H1 (cell line): ENCODE results near the gene PPP4R3A. TPM values are rescaled to one million over a fixed set of nuclear protein-coding genes. Genes with fewer than 3 reads are reported as not detected.

Experiments
- CTCF ChIA-PET: fragments of 300-600 bp; sonication (Branson Sonifier 250); formaldehyde crosslinking; loops from one replicate; lab custom pipeline; 2021; ENCODE audit not compliant: partially characterized antibody; lab: Charles Lee
- POLR2A ChIA-PET: fragments of 300-600 bp; sonication (Branson Sonifier 250); formaldehyde crosslinking; loops from one replicate; lab custom pipeline; 2021; ENCODE audit warnings: inconsistent platforms; ENCODE audit not compliant: partially characterized antibody; lab: Charles Lee
- DNase-seq, 2 experiments: peaks; one replicate each; pipeline versions ENCODE4 v3.0.0 to v3.0.0-alpha.2; 2010 to 2022; ENCODE audit warnings: low spot score in 2 of 2, low read depth in 1 of 2, mixed read lengths in 1 of 2
- FAIRE-seq: peaks from 2 replicates; lab custom pipeline; 2011; peaks lifted over from hg19 to GRCh38; lab: Jason Lieb, UNC
- H2AFZ ChIP-seq: 2 replicates; pipeline ENCODE4 v1.8.1; 2012; ENCODE audit warnings: low read length, inconsistent platforms
- H2AK5ac ChIP-seq: 2 replicates; pipeline ENCODE4 v1.6.1; 2013; ENCODE audit warnings: low read depth, low read length
- H2BK120ac ChIP-seq: replicated peaks from 2 replicates; pipeline ENCODE3; 2013; ENCODE audit warnings: low read depth, low read length, inconsistent platforms
- H2BK12ac ChIP-seq: 2 replicates; pipeline ENCODE4 v1.6.1; 2013; ENCODE audit warnings: low read depth, low read length
- H2BK15ac ChIP-seq: 2 replicates; pipeline ENCODE4 v1.6.1; 2013; ENCODE audit warnings: low read length
- H2BK20ac ChIP-seq: 2 replicates; pipeline ENCODE4 v1.6.1; 2013; ENCODE audit warnings: low read length
- H2BK5ac ChIP-seq: 2 replicates; pipeline ENCODE4 v1.6.1; 2013; ENCODE audit warnings: low read depth, low read length
- H3K14ac ChIP-seq: 2 replicates; pipeline ENCODE4 v1.6.1; 2013; ENCODE audit warnings: inconsistent platforms; ENCODE audit not compliant: insufficient read length
- H3K18ac ChIP-seq: 2 replicates; pipeline ENCODE4 v1.6.1; 2013; ENCODE audit warnings: low read length; ENCODE audit errors: extremely low read depth
- H3K23ac ChIP-seq: 2 replicates; pipeline ENCODE4 v1.6.1; 2013; ENCODE audit warnings: inconsistent platforms; ENCODE audit not compliant: insufficient read length
- H3K23me2 ChIP-seq: 2 replicates; pipeline ENCODE4 v1.6.1; 2013; ENCODE audit warnings: low read depth, low read length
- H3K27ac ChIP-seq: 2 replicates; pipeline ENCODE4 v1.6.1; 2011; ENCODE audit warnings: low read depth, low read length, inconsistent platforms
- H3K27me3 ChIP-seq, 4 experiments: replicated peaks in 1 of 4; 1 replicate in 1 of 4; 2 replicates in 3 of 4; pipeline versions ENCODE4 v1.6.1 to v1.8.1; 2011 to 2013; ENCODE audit warnings: low read length in 3 of 4, mild to moderate bottlenecking in 3 of 4, inconsistent platforms in 2 of 4, mixed read lengths in 2 of 4, moderate library complexity in 1 of 4; ENCODE audit not compliant: control insufficient read depth in 3 of 4, insufficient read depth in 3 of 4; ENCODE audit errors: extremely low read depth in 1 of 4
- H3K36me3 ChIP-seq, 4 experiments: 2 replicates each; pipeline versions ENCODE4 v1.6.1 to v1.8.1; 2011 to 2013; ENCODE audit warnings: mild to moderate bottlenecking in 4 of 4, low read length in 3 of 4, moderate library complexity in 2 of 4, control low read depth in 1 of 4, inconsistent platforms in 1 of 4; ENCODE audit not compliant: insufficient read depth in 4 of 4, control insufficient read depth in 2 of 4
- H3K4ac ChIP-seq: replicated peaks from 2 replicates; pipeline ENCODE3; 2013; ENCODE audit warnings: low read length, low read depth, mixed read lengths, inconsistent platforms; ENCODE audit not compliant: insufficient read length
- H3K4me1 ChIP-seq, 4 experiments: replicated peaks in 1 of 4; 1 replicate in 1 of 4; 2 replicates in 3 of 4; pipeline versions ENCODE4 v1.6.1 to v1.8.1; 2011 to 2013; ENCODE audit warnings: low read length in 3 of 4, inconsistent platforms in 2 of 4, mixed read lengths in 1 of 4; ENCODE audit not compliant: insufficient read depth in 4 of 4, control insufficient read depth in 3 of 4
- H3K4me2 ChIP-seq, 2 experiments: 2 replicates each; pipeline versions ENCODE4 v1.6.1 to v1.8.1; 2011 to 2013; ENCODE audit warnings: low read depth in 2 of 2, low read length in 2 of 2, control low read depth in 1 of 2, inconsistent platforms in 1 of 2, mild to moderate bottlenecking in 1 of 2; ENCODE audit not compliant: insufficient read depth in 1 of 2
- H3K4me3 ChIP-seq, 4 experiments: fragments of 200-600, 300-600 bp in 1 of 4; sonication (generic), shearing (Covaris generic), sonication (Bioruptor Twin) in 1 of 4; 2 replicates each; pipeline versions ENCODE4 v1.5.1 to v1.8.1; 2011 to 2016; ENCODE audit warnings: low read length in 4 of 4, low read depth in 3 of 4, control low read depth in 2 of 4, inconsistent platforms in 2 of 4, mild to moderate bottlenecking in 2 of 4, mixed read lengths in 1 of 4, moderate library complexity in 1 of 4; ENCODE audit not compliant: insufficient read depth in 2 of 4; ENCODE audit errors: extremely low read depth in 1 of 4
- H3K56ac ChIP-seq: replicated peaks from 2 replicates; pipeline ENCODE3; 2013; ENCODE audit warnings: low read depth, mild to moderate bottlenecking, mixed read lengths, low read length, inconsistent platforms; ENCODE audit not compliant: insufficient read length
- H3K79me1 ChIP-seq: 2 replicates; pipeline ENCODE4 v1.6.1; 2013; ENCODE audit warnings: low read depth, low read length, control low read depth
- H3K79me2 ChIP-seq, 2 experiments: 2 replicates each; pipeline versions ENCODE4 v1.6.1 to v1.8.1; 2012 to 2013; ENCODE audit warnings: low read length in 2 of 2, mild to moderate bottlenecking in 2 of 2, inconsistent platforms in 1 of 2; ENCODE audit not compliant: insufficient read depth in 2 of 2, control insufficient read depth in 1 of 2
- H3K9ac ChIP-seq, 4 experiments: replicated peaks in 1 of 4; 1 replicate in 1 of 4; 2 replicates in 3 of 4; pipeline versions ENCODE4 v1.6.1 to v1.8.1; 2011 to 2013; ENCODE audit warnings: low read depth in 3 of 4, low read length in 3 of 4, control low read depth in 2 of 4, mild to moderate bottlenecking in 2 of 4, moderate library complexity in 2 of 4, inconsistent platforms in 1 of 4; ENCODE audit errors: extremely low read depth in 1 of 4
- H3K9me3 ChIP-seq, 2 experiments: 2 replicates each; pipeline versions ENCODE4 v1.6.1 to v1.8.1; 2012 to 2013; ENCODE audit warnings: mild to moderate bottlenecking in 2 of 2, moderate library complexity in 2 of 2, control low read depth in 1 of 2, inconsistent platforms in 1 of 2, low read depth in 1 of 2, low read length in 1 of 2, mixed read lengths in 1 of 2; ENCODE audit not compliant: insufficient read depth in 2 of 2
- H4K20me1 ChIP-seq, 2 experiments: replicated peaks in 1 of 2; 2 replicates each; pipeline versions ENCODE3 to v1.8.1; 2011 to 2013; ENCODE audit warnings: inconsistent platforms in 2 of 2, low read length in 2 of 2, mild to moderate bottlenecking in 1 of 2; ENCODE audit not compliant: insufficient read depth in 2 of 2, control insufficient read depth in 1 of 2
- H4K5ac ChIP-seq: 2 replicates; pipeline ENCODE4 v1.6.1; 2013; ENCODE audit warnings: low read length, low read depth, mixed read lengths, inconsistent platforms; ENCODE audit not compliant: insufficient read length
- H4K8ac ChIP-seq: 2 replicates; pipeline ENCODE4 v1.8.0; 2013; ENCODE audit warnings: mild to moderate bottlenecking, moderate library complexity, low read length, inconsistent platforms; ENCODE audit not compliant: insufficient read depth; ENCODE audit errors: extremely low read depth
- H4K91ac ChIP-seq: replicated peaks from 2 replicates; pipeline ENCODE3; 2013; ENCODE audit warnings: low read length, mixed read lengths, inconsistent platforms; ENCODE audit not compliant: insufficient read length
- ATF2 ChIP-seq: IDR thresholded peaks from 2 replicates; pipeline ENCODE4 v1.6.1; 2012; ENCODE audit warnings: low read length, inconsistent platforms
- NRF1 ChIP-seq: IDR thresholded peaks from 2 replicates; pipeline ENCODE4 v1.6.1; 2011; ENCODE audit warnings: mild to moderate bottlenecking, low read depth, low read length, improper control_type of control experiment
- PHF8 ChIP-seq: fragments of 200-600 bp; sonication (generic); conservative IDR thresholded peaks from 2 replicates; pipeline ENCODE4 v1.7.1; 2012; ENCODE audit warnings: low read depth, mild to moderate bottlenecking, inconsistent platforms, low read length, moderate library complexity
- POU5F1 ChIP-seq: IDR thresholded peaks from 2 replicates; pipeline ENCODE4 v1.6.1; 2011; ENCODE audit warnings: low read depth, mild to moderate bottlenecking, low read length, moderate library complexity
- RFX5 ChIP-seq: IDR thresholded peaks from 2 replicates; pipeline ENCODE4 v1.6.1; 2011; ENCODE audit warnings: low read depth, low read length, improper control_type of control experiment, borderline replicate concordance
- SIN3A ChIP-seq, 2 experiments: IDR thresholded peaks in 1 of 2; conservative IDR thresholded peaks in 1 of 2; 2 replicates each; pipeline ENCODE4 v1.6.1; 2011 to 2012; ENCODE audit warnings: low read length in 2 of 2, improper control_type of control experiment in 1 of 2, low read depth in 1 of 2, mild to moderate bottlenecking in 1 of 2
- WGBS, 2 experiments: shearing (Covaris generic) in 1 of 2; methylation state at CpG; one replicate each; pipeline versions ENCODE4 v1.1.6 to v1.1.7; 2013 to 2015; ENCODE audit warnings: low lambda C conversion rate in 2 of 2, mixed read lengths in 2 of 2, inconsistent platforms in 1 of 2, low coverage in 1 of 2, missing lambda C conversion rate in 1 of 2; ENCODE audit not compliant: insufficient replicate concordance in 2 of 2, insufficient coverage in 1 of 2, insufficient read length in 1 of 2; ENCODE audit errors: extremely low coverage in 1 of 2, missing lambda C conversion rate in 1 of 2; 5-methylcytosine and 5-hydroxymethylcytosine counted together
- polyA plus RNA-seq, 7 experiments: library from polyadenylated mRNA; depleted of rRNA in 3 of 7; stranded (reverse) in 5 of 7; unstranded in 2 of 7; fragments of >200 nt in 5 of 7; fragments of 200-250 nt in 2 of 7; gene quantifications; 1 replicate in 5 of 7; 2 replicates in 1 of 7; 4 replicates in 1 of 7; pipeline versions ENCODE4 v1.2.1 to v1.2.3, GENCODE V29; 2011 to 2013; ENCODE audit warnings: missing spikeins in 2 of 7, mixed read lengths in 2 of 7
- total RNA-seq: library from RNA; stranded (reverse); fragmentation: NEBNext Ultra II Directional; extraction: Animal tissue kit (Norgen Biotek cat#: 25700); gene quantifications from 2 replicates; pipeline ENCODE4 v1.2.1, GENCODE V29; 2021

PPP4R3A gene
- total and polyA plus RNA-seq, 2 of the 8 experiments (the other 6 are each of a cell fraction or from before 2014, with no cell fraction given): 31.7 to 122 TPM

GRCh38 chr14:91545946-91546716 lies 36.0 kb upstream of the PPP4R3A start:
- Histone ChIP-seq H4K8ac (no peak overlapping the region), H3K4ac (no peak overlapping the region), H2AFZ (no peak overlapping the region), H3K36me3 (no peaks in the 10 kb centered on the region), H3K79me1 (no peaks in the 10 kb centered on the region), H3K56ac (no peak overlapping the region), H2BK15ac (no peak overlapping the region), H2BK20ac (no peak overlapping the region), H3K14ac (no peak overlapping the region), H3K27me3 (no peaks in the 10 kb centered on the region), H3K4me1 (no peaks in the 10 kb centered on the region), H2BK12ac (no peak overlapping the region), H3K79me2 (no peaks in the 10 kb centered on the region), H3K4me2 (no peak overlapping the region), H2BK5ac (no peak overlapping the region), H4K5ac (no peak overlapping the region), H3K9ac (no peak overlapping the region), H3K4me3 (no peak overlapping the region), H4K91ac (no peak overlapping the region), H3K18ac (no peak overlapping the region), H2AK5ac (no peak overlapping the region), H4K20me1 (no peaks in the 10 kb centered on the region), H3K27ac (no peak overlapping the region), H3K9me3 (no peaks in the 10 kb centered on the region), H3K23me2 (no peaks in the 10 kb centered on the region; the same call in 1 of the 2 replicates), H2BK120ac (no peak overlapping the region), H3K23ac (no peak overlapping the region)
- DNase-seq (no peak), FAIRE-seq (no peak)
- TF ChIP-seq RFX5: no peak
- no peak for TF ChIP-seq ATF2
- TF ChIP-seq SIN3A (conservative IDR thresholded peaks at IDR 0.05 in 1 of 2, IDR thresholded peaks at IDR 0.05 in 1 of 2; ENCODE audit: low read depth in 1 of 2, low read length in 2 of 2): no peak
- no peak for TF ChIP-seq NRF1
- no peak for TF ChIP-seq POU5F1
- no peak for TF ChIP-seq PHF8
- ChIA-PET CTCF (no interaction called here), POLR2A (no interaction called here)
- WGBS, 2 experiments: 83% methylated on average over 5 of the region's 5 CpGs; no CpG with 5 or more reads in 1 of the 2 experiments
